Mesenchymal stem cell (in vitro differentiated cells and primary cell): ENCODE measurements around the gene ISY1.
"Not testable (repeated sequence)": the region's sequence is repeated elsewhere in the genome, so short reads cannot be mapped to it uniquely, and the experiment has no call there.

Experiments used
- DNase-seq: peaks from one replicate; pipeline ENCODE4 v3.0.0-alpha.2; 2013
- H2AFZ ChIP-seq: one replicate; pipeline ENCODE4 v1.6.1; 2013; ENCODE audit warnings: low read depth, mild to moderate bottlenecking, control low read depth, inconsistent platforms, low read length, moderate library complexity
- H2AK5ac ChIP-seq: 2 replicates; pipeline ENCODE4 v1.6.1; 2013; ENCODE audit warnings: low read length, moderate library complexity, mild to moderate bottlenecking, inconsistent platforms; ENCODE audit not compliant: severe bottlenecking
- H2BK120ac ChIP-seq: one replicate; pipeline ENCODE4 v1.6.1; 2013; ENCODE audit warnings: low read depth, mild to moderate bottlenecking, inconsistent platforms, low read length, moderate library complexity
- H2BK12ac ChIP-seq, 2 experiments: one replicate each; pipeline ENCODE4 v1.6.1; 2013; ENCODE audit warnings: inconsistent platforms in 2 of 2, low read length in 2 of 2, mild to moderate bottlenecking in 2 of 2, moderate library complexity in 2 of 2, control low read depth in 1 of 2
- H2BK15ac ChIP-seq: one replicate; pipeline ENCODE4 v1.6.1; 2013; ENCODE audit warnings: mild to moderate bottlenecking, low read depth, inconsistent platforms; ENCODE audit not compliant: poor library complexity, severe bottlenecking
- H2BK5ac ChIP-seq: 2 replicates; pipeline ENCODE4 v1.6.1; 2013; ENCODE audit warnings: low read depth, mild to moderate bottlenecking, low read length, control low read depth, inconsistent platforms; ENCODE audit not compliant: poor library complexity, severe bottlenecking
- H3K14ac ChIP-seq, 2 experiments: one replicate each; pipeline ENCODE4 v1.6.1; 2013; ENCODE audit warnings: inconsistent platforms in 2 of 2, low read length in 2 of 2, control low read depth in 1 of 2, mild to moderate bottlenecking in 1 of 2, moderate library complexity in 1 of 2
- H3K18ac ChIP-seq, 2 experiments: one replicate each; pipeline ENCODE4 v1.6.1; 2013; ENCODE audit warnings: inconsistent platforms in 2 of 2, low read length in 2 of 2, control low read depth in 1 of 2, low read depth in 1 of 2, mild to moderate bottlenecking in 1 of 2
- H3K23ac ChIP-seq, 2 experiments: one replicate each; pipeline ENCODE4 v1.6.1; 2013; ENCODE audit warnings: inconsistent platforms in 2 of 2, low read length in 2 of 2, mild to moderate bottlenecking in 2 of 2, moderate library complexity in 2 of 2, control low read depth in 1 of 2
- H3K27ac ChIP-seq: 2 replicates; pipeline ENCODE4 v1.5.1; 2013; ENCODE audit warnings: mild to moderate bottlenecking, moderate library complexity, low read length, control low read depth, inconsistent platforms; ENCODE audit not compliant: poor library complexity, severe bottlenecking
- H3K27me3 ChIP-seq, 2 experiments: 2 replicates each; pipeline versions ENCODE4 v1.6.1 to v1.7.0; 2013; ENCODE audit warnings: low read length in 2 of 2, mild to moderate bottlenecking in 2 of 2, moderate library complexity in 2 of 2, control low read depth in 1 of 2, inconsistent platforms in 1 of 2; ENCODE audit not compliant: control insufficient read depth in 1 of 2, insufficient read depth in 1 of 2
- H3K36me3 ChIP-seq, 2 experiments: 2 replicates each; pipeline versions ENCODE4 v1.6.1 to v1.7.0; 2013; ENCODE audit warnings: low read length in 2 of 2, control low read depth in 1 of 2, inconsistent platforms in 1 of 2, low read depth in 1 of 2, mild to moderate bottlenecking in 1 of 2; ENCODE audit not compliant: insufficient read depth in 2 of 2, control insufficient read depth in 1 of 2
- H3K4ac ChIP-seq, 2 experiments: one replicate each; pipeline ENCODE4 v1.6.1; 2013; ENCODE audit warnings: inconsistent platforms in 2 of 2, low read length in 2 of 2, mild to moderate bottlenecking in 2 of 2, moderate library complexity in 2 of 2, control low read depth in 1 of 2, low read depth in 1 of 2
- H3K4me1 ChIP-seq: 2 replicates; pipeline ENCODE4 v1.6.1; 2013; ENCODE audit warnings: low read depth, low read length, control low read depth; ENCODE audit not compliant: control insufficient read depth, insufficient read depth
- H3K4me2 ChIP-seq: 2 replicates; pipeline ENCODE4 v1.6.1; 2013; ENCODE audit warnings: low read length, mild to moderate bottlenecking, inconsistent platforms; ENCODE audit not compliant: poor library complexity, severe bottlenecking
- H3K4me3 ChIP-seq, 2 experiments: 2 replicates each; pipeline versions ENCODE4 v1.5.1 to v1.7.0; 2013; ENCODE audit warnings: low read length in 2 of 2, mild to moderate bottlenecking in 2 of 2, control low read depth in 1 of 2, low read depth in 1 of 2; ENCODE audit not compliant: insufficient read depth in 1 of 2
- H3K79me1 ChIP-seq: replicated peaks from 2 replicates; pipeline ENCODE4 v1.6.1; 2013; ENCODE audit warnings: mild to moderate bottlenecking, control low read depth, low read length, inconsistent platforms; ENCODE audit not compliant: poor library complexity, severe bottlenecking
- H3K9ac ChIP-seq: 2 replicates; pipeline ENCODE4 v1.7.0; 2013; ENCODE audit warnings: mild to moderate bottlenecking, low read length, moderate library complexity
- H3K9me3 ChIP-seq: 2 replicates; pipeline ENCODE4 v1.7.0; 2013; ENCODE audit warnings: mild to moderate bottlenecking, low read length; ENCODE audit not compliant: control insufficient read depth
- H4K8ac ChIP-seq: one replicate; pipeline ENCODE4 v1.6.1; 2013; ENCODE audit warnings: inconsistent platforms, mild to moderate bottlenecking, low read length, moderate library complexity
- H4K91ac ChIP-seq: one replicate; pipeline ENCODE4 v1.6.1; 2013; ENCODE audit warnings: mild to moderate bottlenecking, low read length, inconsistent platforms
- WGBS: methylation state at CpG from one replicate; pipeline ENCODE4 v1.1.7; 2013; ENCODE audit warnings: mixed read lengths; 5-methylcytosine and 5-hydroxymethylcytosine counted together

ISY1 gene

GRCh38 chr3:129116482-129116946 lies 44.3 kb downstream of the ISY1 start:
- peak; percentile 19 for DNase-seq
- H2BK15ac ChIP-seq: no peak overlapping the region
- H3K27me3 ChIP-seq: no peaks in the 10 kb centered on the region
- no peak overlapping the region for H3K14ac ChIP-seq
- no peak overlapping the region for H2AFZ ChIP-seq
- H3K79me1 ChIP-seq: peaks cover 13% of the 10 kb centered on the region
- H3K4ac ChIP-seq: no peak overlapping the region
- no peak overlapping the region for H3K4me3 ChIP-seq
- H2BK120ac ChIP-seq: no peak overlapping the region
- H3K18ac ChIP-seq: peak overlapping the region in 1 of 2 experiments; percentile 6
- H3K9me3 ChIP-seq: no peaks in the 10 kb centered on the region
- no peak overlapping the region for H3K4me2 ChIP-seq
- H4K8ac ChIP-seq: peak overlapping the region; percentile 48
- H3K36me3 ChIP-seq: peaks cover 16 to 33% of the 10 kb centered on the region in 2 experiments
- H4K91ac ChIP-seq: no peak overlapping the region
- H3K27ac ChIP-seq: no peak overlapping the region
- no peak overlapping the region for H2BK5ac ChIP-seq
- peak overlapping the region; percentile 30 for H3K9ac ChIP-seq
- no peak overlapping the region for H2BK12ac ChIP-seq
- no peak overlapping the region for H3K23ac ChIP-seq
- H3K4me1 ChIP-seq: peaks cover 18% of the 10 kb centered on the region
- WGBS: 24% methylated on average over 5 of the region's 5 CpGs
- H2AK5ac ChIP-seq: no peak overlapping the region

- Histone ChIP-seq H3K27me3 (no peaks in the 10 kb centered on the region), H2BK5ac (no peak overlapping the region), H2BK12ac (no peak overlapping the region), H3K23ac (no peak overlapping the region), H3K4me1 (peaks cover 13% of the 10 kb centered on the region), H2AFZ (no peak overlapping the region), H3K9me3 (no peaks in the 10 kb centered on the region), H3K14ac (no peak overlapping the region), H2BK15ac (no peak overlapping the region), H3K18ac (no peak overlapping the region), H3K4me2 (no peak overlapping the region), H3K36me3 (peaks cover 22 to 36% of the 10 kb centered on the region in 2 experiments), H4K8ac (no peak overlapping the region), H3K27ac (no peak overlapping the region), H2AK5ac (no peak overlapping the region), H3K9ac (no peak overlapping the region), H3K4me3 (no peak overlapping the region), H4K91ac (no peak overlapping the region), H3K79me1 (peaks cover 17% of the 10 kb centered on the region), H2BK120ac (no peak overlapping the region), H3K4ac (no peak overlapping the region)
- 97% methylated on average over 6 of the region's 6 CpGs for WGBS
- no peak for DNase-seq
Measured at GRCh38 chr3:129114455-129114854, 46.4 kb downstream of the ISY1 start.

GRCh38 chr3:129112308-129113052 lies 48.4 kb downstream of the ISY1 start:
- 96% methylated on average over 2 of the region's 3 CpGs for WGBS
- H3K18ac ChIP-seq: no peak overlapping the region
- H3K9me3 ChIP-seq: no peaks in the 10 kb centered on the region
- no peak overlapping the region for H2AK5ac ChIP-seq
- no peak overlapping the region for H2BK15ac ChIP-seq
- no peak overlapping the region for H3K4me2 ChIP-seq
- no peak overlapping the region for H4K8ac ChIP-seq
- H3K4me1 ChIP-seq: peaks cover 9% of the 10 kb centered on the region
- no peaks in the 10 kb centered on the region for H3K27me3 ChIP-seq
- H4K91ac ChIP-seq: no peak overlapping the region
- H2BK12ac ChIP-seq: no peak overlapping the region
- H3K27ac ChIP-seq: no peak overlapping the region
- H3K4ac ChIP-seq: no peak overlapping the region
- H3K23ac ChIP-seq: no peak overlapping the region
- no peak overlapping the region for H3K4me3 ChIP-seq
- H2BK120ac ChIP-seq: no peak overlapping the region
- H3K9ac ChIP-seq: no peak overlapping the region
- peak; percentile 36 for DNase-seq
- no peak overlapping the region for H2AFZ ChIP-seq
- H3K36me3 ChIP-seq: peaks cover 25 to 38% of the 10 kb centered on the region in 2 experiments
- H2BK5ac ChIP-seq: no peak overlapping the region
- peaks cover 28% of the 10 kb centered on the region for H3K79me1 ChIP-seq
- no peak overlapping the region for H3K14ac ChIP-seq

- WGBS: 95% methylated on average over 9 of the region's 10 CpGs
- H3K27me3 ChIP-seq, H3K18ac ChIP-seq, H3K14ac ChIP-seq, H3K9me3 ChIP-seq, H3K4me1 ChIP-seq, H2AFZ ChIP-seq, H2BK12ac ChIP-seq, H3K23ac ChIP-seq, H4K8ac ChIP-seq, H2BK5ac ChIP-seq, H3K4ac ChIP-seq, H2BK120ac ChIP-seq, H3K27ac ChIP-seq, H3K9ac ChIP-seq, H2AK5ac ChIP-seq, H2BK15ac ChIP-seq, H3K4me2 ChIP-seq, H3K4me3 ChIP-seq, DNase-seq, H4K91ac ChIP-seq: not testable (repeated sequence)
- peaks cover 37 to 40% of the 10 kb centered on the region in 2 experiments for H3K36me3 ChIP-seq
- H3K79me1 ChIP-seq: peaks cover 39% of the 10 kb centered on the region
Measured at GRCh38 chr3:129111076-129111780, 49.6 kb downstream of the ISY1 start.
